HG03342 (cell line): ENCODE results near the gene EPAS1.
"Not testable (repeated sequence)": the region's sequence is repeated elsewhere in the genome, so short reads cannot be mapped to it uniquely, and the experiment has no call there.

Experiments
- ATAC-seq: cut with Tn5 transposase; IDR thresholded peaks from one replicate; pipeline ENCODE4 v1.9.1; 2021; ENCODE audit warnings: mild to moderate bottlenecking, moderate library complexity; ENCODE audit not compliant: unreplicated experiment

Gene EPAS1

GRCh38 chr2:46394649-46395510 lies 97.7 kb downstream of the EPAS1 start:
- no peak for ATAC-seq

- not testable (repeated sequence) for ATAC-seq
Observed at GRCh38 chr2:46395730-46396129, 98.5 kb downstream of the EPAS1 start.

DNA sequence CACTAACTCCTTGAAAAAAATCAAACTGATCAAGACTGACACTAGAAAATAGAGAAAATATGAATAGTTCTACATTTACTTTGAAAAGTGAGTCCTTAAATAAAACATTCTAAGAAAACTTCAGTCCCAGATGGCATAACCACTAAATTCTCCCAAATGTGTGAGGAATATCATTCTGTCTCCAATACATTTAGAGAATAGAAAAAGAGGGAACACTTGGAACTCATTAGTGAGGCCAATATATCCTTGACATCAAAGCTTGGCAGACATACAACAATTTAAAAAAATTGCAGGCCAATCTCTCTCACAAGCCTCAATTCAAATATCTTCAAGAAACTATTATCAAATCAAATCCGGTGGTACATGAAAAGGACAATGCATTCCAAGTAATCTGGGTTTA lies 102.8 kb downstream of the EPAS1 start:
- no peak for ATAC-seq

GRCh38 chr2:46402874-46403273 lies 105.7 kb downstream of the EPAS1 start:
- no peak for ATAC-seq

DNA sequence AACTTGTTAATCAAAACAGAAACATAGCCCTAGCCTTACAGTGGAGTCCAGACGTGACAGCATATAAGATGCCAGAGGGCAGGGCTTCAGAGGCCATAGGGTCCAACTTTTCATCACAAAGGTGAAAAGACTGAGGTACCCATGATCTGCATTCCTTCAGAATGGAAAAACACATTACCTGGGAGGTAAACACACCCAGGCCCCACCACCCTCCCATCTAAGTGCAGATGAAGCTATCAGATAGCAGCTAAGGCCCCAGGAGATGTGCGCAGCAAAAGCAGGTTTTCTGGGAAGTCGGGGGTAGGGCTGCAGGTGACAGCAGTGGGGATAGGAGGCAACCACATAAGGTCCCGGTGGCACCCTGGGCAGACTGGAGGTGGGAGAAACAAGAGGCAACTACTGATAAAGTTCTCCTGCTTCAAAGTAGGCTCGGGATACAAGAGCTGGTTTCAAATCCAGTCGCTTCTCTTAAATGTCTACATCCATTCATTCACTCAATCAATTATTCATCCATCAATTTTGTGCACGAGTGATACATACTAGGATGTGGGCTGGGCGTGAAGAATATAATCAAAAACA lies 107.1 kb downstream of the EPAS1 start:
- no peak for ATAC-seq

GRCh38 chr2:46407852-46408455 lies 110.7 kb downstream of the EPAS1 start:
- ATAC-seq: no peak

DNA sequence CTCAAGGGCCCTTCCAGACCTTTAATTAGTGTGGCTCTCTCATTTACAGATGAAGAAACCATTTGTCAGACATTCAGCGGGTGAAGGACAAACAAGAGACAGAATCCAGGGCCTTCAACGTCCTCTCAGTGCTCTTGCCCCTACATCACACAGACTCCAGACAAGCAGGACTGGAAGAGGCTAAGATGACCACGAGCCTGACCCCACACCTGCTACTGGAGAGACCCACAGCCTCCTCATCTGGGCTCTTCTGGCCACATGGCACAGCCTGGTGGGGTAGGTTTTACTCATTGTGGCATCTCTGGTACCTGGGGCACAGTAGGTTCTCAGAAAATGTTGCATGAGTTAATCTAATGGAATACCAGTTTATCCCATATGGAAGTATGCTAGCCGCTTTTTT lies 112.5 kb downstream of the EPAS1 start:
- no peak for ATAC-seq

- no peak for ATAC-seq
Observed at GRCh38 chr2:46410273-46411244, 113.4 kb downstream of the EPAS1 start.

GRCh38 chr2:46411245-46411641 lies 114.0 kb downstream of the EPAS1 start:
- ATAC-seq: no peak

GRCh38 chr2:46411985-46412384 lies 114.8 kb downstream of the EPAS1 start:
- no peak for ATAC-seq

DNA sequence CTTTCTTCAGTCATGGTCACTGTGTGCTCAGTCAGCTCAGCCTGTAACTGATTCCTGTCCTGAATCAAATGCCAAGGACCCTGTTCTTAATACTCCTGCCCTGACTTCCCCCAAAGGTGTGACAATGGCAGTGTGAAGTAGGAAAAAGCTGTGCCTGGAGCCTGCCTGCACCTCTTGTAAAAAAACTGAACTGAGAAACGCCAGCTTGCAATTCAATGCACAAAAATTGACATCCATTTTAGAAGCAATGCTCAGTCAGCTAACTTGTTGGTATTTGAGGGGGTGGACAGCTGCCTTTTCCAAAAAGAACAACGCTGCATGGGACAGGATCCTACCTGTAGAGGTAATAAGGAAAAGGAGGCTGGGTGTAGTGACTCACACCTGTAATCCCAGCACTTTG lies 115.9 kb downstream of the EPAS1 start:
- no peak for ATAC-seq

GRCh38 chr2:46413631-46414030 lies 116.4 kb downstream of the EPAS1 start:
- no peak for ATAC-seq

DNA sequence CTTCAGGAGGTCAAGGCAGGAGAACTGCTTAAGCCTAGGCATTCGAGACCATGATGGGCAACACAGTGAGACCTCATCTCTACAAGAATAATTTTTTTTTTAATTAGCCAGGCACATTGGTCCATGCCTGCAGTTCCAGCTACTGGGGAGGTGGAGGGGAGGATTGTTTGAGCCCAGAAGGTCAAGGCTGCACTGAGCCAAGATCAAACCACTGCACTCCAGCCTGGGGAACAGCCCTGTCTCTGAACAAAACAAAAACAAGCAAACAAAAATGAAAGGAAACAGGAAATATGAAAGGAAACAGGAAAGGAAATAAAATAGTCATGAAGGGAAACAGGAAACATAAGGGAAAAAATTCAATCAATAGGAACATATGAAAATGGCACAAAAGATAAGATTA lies 117.5 kb downstream of the EPAS1 start:
- ATAC-seq: no peak

DNA sequence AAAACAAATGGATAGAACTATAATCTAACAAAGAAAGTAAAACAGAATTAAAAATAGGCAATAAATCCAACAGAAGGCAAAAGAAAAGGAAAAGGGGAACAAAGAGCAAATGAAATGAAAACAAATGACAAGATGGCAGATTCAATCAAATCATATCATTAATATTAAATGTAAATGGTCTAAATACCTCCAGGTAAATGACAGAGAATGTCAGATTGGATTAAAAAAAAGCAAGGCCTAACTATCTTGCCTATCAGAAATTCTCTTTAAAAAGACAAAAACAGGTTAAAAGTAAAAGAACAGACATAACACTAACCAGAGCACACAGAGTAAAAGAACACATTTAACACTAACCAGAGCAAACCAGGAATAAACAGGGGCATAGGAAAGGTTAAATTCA lies 119.1 kb downstream of the EPAS1 start:
- ATAC-seq: no peak

- no peak for ATAC-seq
Observed at GRCh38 chr2:46416739-46417403, 119.7 kb downstream of the EPAS1 start.

DNA sequence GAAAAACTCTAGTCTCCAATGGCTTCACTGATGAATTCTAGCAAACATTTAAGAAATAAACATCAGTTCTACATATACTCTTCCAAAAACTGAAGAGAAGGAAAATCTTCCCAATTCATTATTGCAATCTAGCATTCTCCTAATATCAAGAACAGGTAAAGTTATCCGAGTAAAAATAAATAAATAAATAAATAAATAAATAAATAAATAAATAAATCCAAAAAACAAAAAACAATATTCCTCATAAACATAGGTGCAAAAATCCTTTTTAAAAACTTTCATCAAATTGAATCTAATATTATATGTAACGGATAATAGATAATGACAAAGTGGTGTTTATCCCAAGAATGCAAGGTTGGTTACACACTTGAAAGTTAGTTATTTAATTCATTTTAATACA lies 123.7 kb downstream of the EPAS1 start:
- ATAC-seq: no peak

GRCh38 chr2:46421361-46421760 lies 124.2 kb downstream of the EPAS1 start:
- ATAC-seq: no peak

DNA sequence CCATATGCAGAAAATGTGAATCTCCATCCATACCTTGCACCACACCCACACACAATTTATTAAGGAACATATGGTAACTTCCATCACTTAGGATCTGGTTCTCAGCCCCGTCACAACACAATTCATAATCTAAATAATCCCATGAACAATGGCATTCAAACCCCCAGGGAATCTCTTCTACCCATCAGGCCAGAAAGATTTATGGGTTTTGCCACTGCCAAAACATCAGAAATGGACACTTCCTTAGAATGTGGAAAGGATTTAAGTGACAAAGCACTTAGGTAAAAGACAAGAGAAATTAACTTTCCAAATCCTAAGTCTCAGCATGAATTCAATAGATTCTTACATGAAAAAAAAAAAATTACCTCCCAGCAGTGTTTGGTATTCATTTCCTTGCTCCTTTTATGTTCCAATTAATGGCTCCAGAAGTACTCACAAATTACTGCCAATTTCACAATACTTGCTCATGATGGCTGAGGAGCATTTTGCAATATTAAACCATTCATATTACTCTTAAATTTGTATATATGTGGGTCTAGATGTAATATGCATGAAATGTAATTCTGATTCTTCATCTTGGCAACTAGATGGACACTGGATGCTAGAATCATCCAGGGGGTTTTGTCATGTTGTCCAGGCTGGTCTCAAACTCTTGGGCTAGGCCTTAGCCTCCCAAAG lies 125.6 kb downstream of the EPAS1 start:
- ATAC-seq: no peak

- no peak for ATAC-seq
Observed at GRCh38 chr2:46424937-46425336, 127.7 kb downstream of the EPAS1 start.

GRCh38 chr2:46428911-46429436 lies 131.8 kb downstream of the EPAS1 start:
- ATAC-seq: no peak
